Fibroblast of villous mesenchyme (primary cell): ENCODE measurements around the gene KMT2B. TPM values are rescaled to one million over a fixed set of nuclear protein-coding genes. Genes with fewer than 3 reads are reported as not detected.

ENCODE experiments used
- DNase-seq: peaks from one replicate; pipeline ENCODE4 v3.0.0-alpha.2; 2010; ENCODE audit warnings: low read depth
- H3K4me3 ChIP-seq: 2 replicates; pipeline ENCODE4 v1.5.1; 2011; ENCODE audit warnings: low read depth, mild to moderate bottlenecking, low read length
- CTCF ChIP-seq: IDR thresholded peaks from 2 replicates; pipeline ENCODE4 v1.5.1; 2012; ENCODE audit warnings: low read depth, mild to moderate bottlenecking, low read length; ENCODE audit not compliant: insufficient read depth
- total RNA-seq: library from RNA; depleted of rRNA; stranded (reverse); fragments of >200 nt; gene quantifications from 2 replicates; pipeline ENCODE4 v1.2.3, GENCODE V29; 2012

Gene KMT2B
- total RNA-seq, 1 donor: 5.6 TPM

- peak within 1 kb of the TSS; percentile 73 for H3K4me3 ChIP-seq
- peak; percentile 95 for DNase-seq
- TF ChIP-seq CTCF: no peak
Measured at GRCh38 chr19:35775298-35776101, 57.7 kb downstream of the KMT2B start, which contains the start of gene ARHGAP33. Gene ARHGAP33 (plus strand): TSS chr19:35775564. CDS start chr19:35775659, 95 bp downstream.

GRCh38 chr19:35776102-35776788, 58.4 kb downstream of the KMT2B start:
- TF ChIP-seq CTCF: no peak
- DNase-seq: no peak
- peak overlapping the region; percentile 73 for H3K4me3 ChIP-seq

GRCh38 chr19:35777086-35777841, 59.5 kb downstream of the KMT2B start:
- H3K4me3 ChIP-seq: no peak overlapping the region
- no peak for TF ChIP-seq CTCF
- DNase-seq: no peak

GRCh38 chr19:35777961-35778360, 60.2 kb downstream of the KMT2B start:
- no peak overlapping the region for H3K4me3 ChIP-seq
- DNase-seq: no peak
- no peak for TF ChIP-seq CTCF

- TF ChIP-seq CTCF: no peak
- no peak overlapping the region for H3K4me3 ChIP-seq
- no peak for DNase-seq
Measured at GRCh38 chr19:35779033-35779432, 61.2 kb downstream of the KMT2B start.

- no peak for TF ChIP-seq CTCF
- DNase-seq: no peak
- no peak overlapping the region for H3K4me3 ChIP-seq
Measured at GRCh38 chr19:35780058-35780457, 62.3 kb downstream of the KMT2B start.
